HepG2 (cell line): ENCODE results near the gene TMEM59. TPM values are rescaled to one million over a fixed set of nuclear protein-coding genes. Genes with fewer than 3 reads are reported as not detected.

Experiments
- ETV5 ChIP-seq: IDR thresholded peaks from 2 replicates; pipeline ENCODE4 v1.6.1; 2018; ENCODE audit warnings: missing biosample characterization, missing genetic modification reagents, inconsistent platforms, borderline replicate concordance
- HCFC1 ChIP-seq: fragments of 150-350 bp; IDR thresholded peaks from 2 replicates; pipeline ENCODE4 v1.6.1; 2014; ENCODE audit warnings: low read depth, low read length
- NFE2L1 ChIP-seq: sonication (generic); formaldehyde crosslinking; IDR thresholded peaks from 2 replicates; pipeline ENCODE4 v1.4.0; 2020; ENCODE audit warnings: missing genetic modification reagents, mild to moderate bottlenecking, borderline replicate concordance
- NR1H2 ChIP-seq: sonication (generic); formaldehyde crosslinking; IDR thresholded peaks from 2 replicates; pipeline ENCODE4 v1.8.1; 2022; ENCODE audit warnings: low read depth, missing genetic modification reagents, borderline replicate concordance
- SNRNP70 ChIP-seq: fragments of 200-400 bp; formaldehyde crosslinking; IDR thresholded peaks from 2 replicates; pipeline ENCODE4 v1.6.1; 2017; ENCODE audit warnings: mild to moderate bottlenecking, low read depth, low read length, moderate library complexity
- ZNF678 ChIP-seq: sonication (generic); formaldehyde crosslinking; IDR thresholded peaks from 2 replicates; pipeline ENCODE4 v1.4.0; 2020; ENCODE audit warnings: mild to moderate bottlenecking, missing genetic modification reagents
- ZNF7 ChIP-seq: IDR thresholded peaks from 2 replicates; pipeline ENCODE4 v1.6.1; 2016; ENCODE audit warnings: missing biosample characterization, missing genetic modification reagents
- ZNF713 ChIP-seq: sonication (generic); formaldehyde crosslinking; IDR thresholded peaks from 2 replicates; pipeline ENCODE4 v1.4.0; 2020; ENCODE audit warnings: mild to moderate bottlenecking, missing genetic modification reagents
- polyA plus RNA-seq, 8 experiments: library from polyadenylated mRNA; depleted of rRNA in 3 of 8; stranded (reverse) in 7 of 8; unstranded in 1 of 8; fragments of >200 nt; fragmentation: Illumina TruSeq in 4 of 8; extraction: Trizol in 4 of 8; gene quantifications; 2 replicates each; pipeline versions ENCODE4 v1.2.1 to v1.2.3, GENCODE V29; 2011 to 2016; ENCODE audit warnings: low read depth in 4 of 8, missing spikeins in 1 of 8, mixed read lengths in 1 of 8; ENCODE audit not compliant: insufficient read depth in 1 of 8
- total RNA-seq, 5 experiments: library from RNA; depleted of rRNA; stranded (reverse); fragments of >200 nt; fragmentation: Illumina TruSeq; extraction: Trizol; gene quantifications; 2 replicates each; pipeline ENCODE4 v1.2.3, GENCODE V29; 2016; ENCODE audit warnings: low read depth in 1 of 5
- TF ChIP-seq, protein P1 (sequence below), 2 experiments: sonication (generic) in 1 of 2; formaldehyde crosslinking in 1 of 2; IDR thresholded peaks; 2 replicates each; pipeline versions ENCODE4 v1.4.0 to v1.6.1; 2018 to 2020; ENCODE audit warnings: missing genetic modification reagents in 2 of 2, borderline replicate concordance in 1 of 2, low read depth in 1 of 2, mild to moderate bottlenecking in 1 of 2, missing biosample characterization in 1 of 2
- TF ChIP-seq, protein P2 (sequence below): sonication (generic); formaldehyde crosslinking; conservative IDR thresholded peaks from 2 replicates; pipeline ENCODE4 v1.4.0; 2020; ENCODE audit warnings: mild to moderate bottlenecking, missing genetic modification reagents, moderate library complexity
- TF ChIP-seq, protein P3 (sequence below): sonication (generic); formaldehyde crosslinking; IDR thresholded peaks from 2 replicates; pipeline ENCODE4 v1.5.0; 2020; ENCODE audit warnings: mild to moderate bottlenecking, missing genetic modification reagents, borderline replicate concordance

The TMEM59 gene
- total and polyA plus RNA-seq, 2 of the 13 experiments (the other 11 are each of a cell fraction or from before 2014, with no cell fraction given) = 147 to 363 TPM

DNA sequence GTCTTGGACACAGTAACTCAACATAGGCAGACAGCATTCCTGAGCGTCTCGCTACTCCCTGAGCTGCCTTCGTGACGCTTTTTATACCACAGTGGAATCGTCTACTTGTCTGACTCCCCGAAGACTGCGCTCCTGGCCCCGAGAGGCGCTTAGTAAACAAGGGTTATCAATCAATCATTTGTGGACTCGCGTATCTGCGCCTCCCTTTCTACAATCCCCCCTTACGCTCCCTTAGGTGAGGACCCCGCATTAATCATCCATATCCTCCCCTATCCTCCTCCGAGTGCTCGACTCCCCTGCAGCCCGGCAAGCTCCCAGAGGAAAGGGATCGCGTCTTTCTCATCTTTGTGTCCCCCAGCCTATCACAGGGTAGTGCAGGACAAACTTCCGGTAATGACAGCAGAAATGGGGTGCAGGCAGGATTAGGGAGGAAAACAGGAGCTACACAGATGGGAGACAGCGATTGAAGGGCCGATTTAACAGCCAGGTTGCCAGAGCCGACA, 522 bp downstream of the TMEM59 start (continued):
- no peak for TF ChIP-seq ZNF7 (CRISPR knock-in tag)
- no peak for TF ChIP-seq ZNF713 (CRISPR knock-in tag)
- TF ChIP-seq NFE2L1 = peak; percentile 37; the same call in 1 of the 2 replicates
- TF ChIP-seq SNRNP70 = no peak
- TF ChIP-seq ZNF678 (CRISPR knock-in tag) = no peak
- no peak for TF ChIP-seq HCFC1
- TF ChIP-seq, protein P1, sequence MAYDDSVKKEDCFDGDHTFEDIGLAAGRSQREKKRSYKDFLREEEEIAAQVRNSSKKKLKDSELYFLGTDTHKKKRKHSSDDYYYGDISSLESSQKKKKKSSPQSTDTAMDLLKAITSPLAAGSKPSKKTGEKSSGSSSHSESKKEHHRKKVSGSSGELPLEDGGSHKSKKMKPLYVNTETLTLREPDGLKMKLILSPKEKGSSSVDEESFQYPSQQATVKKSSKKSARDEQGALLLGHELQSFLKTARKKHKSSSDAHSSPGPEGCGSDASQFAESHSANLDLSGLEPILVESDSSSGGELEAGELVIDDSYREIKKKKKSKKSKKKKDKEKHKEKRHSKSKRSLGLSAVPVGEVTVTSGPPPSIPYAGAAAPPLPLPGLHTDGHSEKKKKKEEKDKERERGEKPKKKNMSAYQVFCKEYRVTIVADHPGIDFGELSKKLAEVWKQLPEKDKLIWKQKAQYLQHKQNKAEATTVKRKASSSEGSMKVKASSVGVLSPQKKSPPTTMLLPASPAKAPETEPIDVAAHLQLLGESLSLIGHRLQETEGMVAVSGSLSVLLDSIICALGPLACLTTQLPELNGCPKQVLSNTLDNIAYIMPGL (CRISPR knock-in tag; IDR thresholded peaks at IDR 0.05; ENCODE audit: borderline replicate concordance in 1 of 2, low read depth in 1 of 2) = 0 out of 4 replicates have a peak, but pooled peaks of 1 of the 2 experiments have one; percentile 6
- TF ChIP-seq, protein P2, sequence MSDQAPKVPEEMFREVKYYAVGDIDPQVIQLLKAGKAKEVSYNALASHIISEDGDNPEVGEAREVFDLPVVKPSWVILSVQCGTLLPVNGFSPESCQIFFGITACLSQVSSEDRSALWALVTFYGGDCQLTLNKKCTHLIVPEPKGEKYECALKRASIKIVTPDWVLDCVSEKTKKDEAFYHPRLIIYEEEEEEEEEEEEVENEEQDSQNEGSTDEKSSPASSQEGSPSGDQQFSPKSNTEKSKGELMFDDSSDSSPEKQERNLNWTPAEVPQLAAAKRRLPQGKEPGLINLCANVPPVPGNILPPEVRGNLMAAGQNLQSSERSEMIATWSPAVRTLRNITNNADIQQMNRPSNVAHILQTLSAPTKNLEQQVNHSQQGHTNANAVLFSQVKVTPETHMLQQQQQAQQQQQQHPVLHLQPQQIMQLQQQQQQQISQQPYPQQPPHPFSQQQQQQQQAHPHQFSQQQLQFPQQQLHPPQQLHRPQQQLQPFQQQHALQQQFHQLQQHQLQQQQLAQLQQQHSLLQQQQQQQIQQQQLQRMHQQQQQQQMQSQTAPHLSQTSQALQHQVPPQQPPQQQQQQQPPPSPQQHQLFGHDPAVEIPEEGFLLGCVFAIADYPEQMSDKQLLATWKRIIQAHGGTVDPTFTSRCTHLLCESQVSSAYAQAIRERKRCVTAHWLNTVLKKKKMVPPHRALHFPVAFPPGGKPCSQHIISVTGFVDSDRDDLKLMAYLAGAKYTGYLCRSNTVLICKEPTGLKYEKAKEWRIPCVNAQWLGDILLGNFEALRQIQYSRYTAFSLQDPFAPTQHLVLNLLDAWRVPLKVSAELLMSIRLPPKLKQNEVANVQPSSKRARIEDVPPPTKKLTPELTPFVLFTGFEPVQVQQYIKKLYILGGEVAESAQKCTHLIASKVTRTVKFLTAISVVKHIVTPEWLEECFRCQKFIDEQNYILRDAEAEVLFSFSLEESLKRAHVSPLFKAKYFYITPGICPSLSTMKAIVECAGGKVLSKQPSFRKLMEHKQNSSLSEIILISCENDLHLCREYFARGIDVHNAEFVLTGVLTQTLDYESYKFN (CRISPR knock-in tag) = no peak
- TF ChIP-seq, protein P3, sequence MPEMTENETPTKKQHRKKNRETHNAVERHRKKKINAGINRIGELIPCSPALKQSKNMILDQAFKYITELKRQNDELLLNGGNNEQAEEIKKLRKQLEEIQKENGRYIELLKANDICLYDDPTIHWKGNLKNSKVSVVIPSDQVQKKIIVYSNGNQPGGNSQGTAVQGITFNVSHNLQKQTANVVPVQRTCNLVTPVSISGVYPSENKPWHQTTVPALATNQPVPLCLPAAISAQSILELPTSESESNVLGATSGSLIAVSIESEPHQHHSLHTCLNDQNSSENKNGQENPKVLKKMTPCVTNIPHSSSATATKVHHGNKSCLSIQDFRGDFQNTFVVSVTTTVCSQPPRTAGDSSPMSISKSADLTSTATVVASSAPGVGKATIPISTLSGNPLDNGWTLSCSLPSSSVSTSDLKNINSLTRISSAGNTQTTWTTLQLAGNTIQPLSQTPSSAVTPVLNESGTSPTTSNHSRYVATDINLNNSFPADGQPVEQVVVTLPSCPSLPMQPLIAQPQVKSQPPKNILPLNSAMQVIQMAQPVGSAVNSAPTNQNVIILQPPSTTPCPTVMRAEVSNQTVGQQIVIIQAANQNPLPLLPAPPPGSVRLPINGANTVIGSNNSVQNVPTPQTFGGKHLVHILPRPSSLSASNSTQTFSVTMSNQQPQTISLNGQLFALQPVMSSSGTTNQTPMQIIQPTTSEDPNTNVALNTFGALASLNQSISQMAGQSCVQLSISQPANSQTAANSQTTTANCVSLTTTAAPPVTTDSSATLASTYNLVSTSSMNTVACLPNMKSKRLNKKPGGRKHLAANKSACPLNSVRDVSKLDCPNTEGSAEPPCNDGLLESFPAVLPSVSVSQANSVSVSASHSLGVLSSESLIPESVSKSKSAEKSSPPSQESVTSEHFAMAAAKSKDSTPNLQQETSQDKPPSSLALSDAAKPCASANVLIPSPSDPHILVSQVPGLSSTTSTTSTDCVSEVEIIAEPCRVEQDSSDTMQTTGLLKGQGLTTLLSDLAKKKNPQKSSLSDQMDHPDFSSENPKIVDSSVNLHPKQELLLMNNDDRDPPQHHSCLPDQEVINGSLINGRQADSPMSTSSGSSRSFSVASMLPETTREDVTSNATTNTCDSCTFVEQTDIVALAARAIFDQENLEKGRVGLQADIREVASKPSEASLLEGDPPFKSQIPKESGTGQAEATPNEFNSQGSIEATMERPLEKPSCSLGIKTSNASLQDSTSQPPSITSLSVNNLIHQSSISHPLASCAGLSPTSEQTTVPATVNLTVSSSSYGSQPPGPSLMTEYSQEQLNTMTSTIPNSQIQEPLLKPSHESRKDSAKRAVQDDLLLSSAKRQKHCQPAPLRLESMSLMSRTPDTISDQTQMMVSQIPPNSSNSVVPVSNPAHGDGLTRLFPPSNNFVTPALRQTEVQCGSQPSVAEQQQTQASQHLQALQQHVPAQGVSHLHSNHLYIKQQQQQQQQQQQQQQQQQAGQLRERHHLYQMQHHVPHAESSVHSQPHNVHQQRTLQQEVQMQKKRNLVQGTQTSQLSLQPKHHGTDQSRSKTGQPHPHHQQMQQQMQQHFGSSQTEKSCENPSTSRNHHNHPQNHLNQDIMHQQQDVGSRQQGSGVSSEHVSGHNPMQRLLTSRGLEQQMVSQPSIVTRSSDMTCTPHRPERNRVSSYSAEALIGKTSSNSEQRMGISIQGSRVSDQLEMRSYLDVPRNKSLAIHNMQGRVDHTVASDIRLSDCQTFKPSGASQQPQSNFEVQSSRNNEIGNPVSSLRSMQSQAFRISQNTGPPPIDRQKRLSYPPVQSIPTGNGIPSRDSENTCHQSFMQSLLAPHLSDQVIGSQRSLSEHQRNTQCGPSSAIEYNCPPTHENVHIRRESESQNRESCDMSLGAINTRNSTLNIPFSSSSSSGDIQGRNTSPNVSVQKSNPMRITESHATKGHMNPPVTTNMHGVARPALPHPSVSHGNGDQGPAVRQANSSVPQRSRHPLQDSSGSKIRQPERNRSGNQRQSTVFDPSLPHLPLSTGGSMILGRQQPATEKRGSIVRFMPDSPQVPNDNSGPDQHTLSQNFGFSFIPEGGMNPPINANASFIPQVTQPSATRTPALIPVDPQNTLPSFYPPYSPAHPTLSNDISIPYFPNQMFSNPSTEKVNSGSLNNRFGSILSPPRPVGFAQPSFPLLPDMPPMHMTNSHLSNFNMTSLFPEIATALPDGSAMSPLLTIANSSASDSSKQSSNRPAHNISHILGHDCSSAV (CRISPR knock-in tag) = no peak
- no peak for TF ChIP-seq ETV5 (CRISPR knock-in tag)
- no peak for TF ChIP-seq NR1H2 (CRISPR knock-in tag)
